ENCODE measurements around the gene TMEM184C. TPM values are rescaled to one million over a fixed set of nuclear protein-coding genes. Genes with fewer than 3 reads are reported as not detected.

Gene TMEM184C
- total RNA-seq, 2 experiments from 2014 or later = 15.8 to 17.6 TPM

DNA sequence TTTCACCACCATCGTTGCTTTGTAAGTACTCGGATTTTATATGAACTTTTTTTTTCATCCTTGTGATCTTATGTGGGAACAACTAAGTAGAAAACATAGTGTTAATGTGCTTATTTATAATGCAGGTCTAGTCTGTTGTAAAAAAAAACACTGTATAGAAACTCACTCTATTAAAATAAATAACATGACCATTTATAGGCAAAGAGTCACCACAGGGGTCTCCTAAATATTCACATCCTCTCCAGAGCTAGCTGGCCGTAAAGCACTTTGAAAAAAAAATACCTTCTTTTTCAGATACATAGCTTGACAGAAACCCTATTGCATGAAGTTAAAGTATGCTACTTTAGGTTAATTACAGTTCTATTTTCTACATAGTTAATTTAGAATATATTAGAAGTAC is 11.2 kb downstream of the TMEM184C start:
- TF ChIP-seq, protein P1, sequence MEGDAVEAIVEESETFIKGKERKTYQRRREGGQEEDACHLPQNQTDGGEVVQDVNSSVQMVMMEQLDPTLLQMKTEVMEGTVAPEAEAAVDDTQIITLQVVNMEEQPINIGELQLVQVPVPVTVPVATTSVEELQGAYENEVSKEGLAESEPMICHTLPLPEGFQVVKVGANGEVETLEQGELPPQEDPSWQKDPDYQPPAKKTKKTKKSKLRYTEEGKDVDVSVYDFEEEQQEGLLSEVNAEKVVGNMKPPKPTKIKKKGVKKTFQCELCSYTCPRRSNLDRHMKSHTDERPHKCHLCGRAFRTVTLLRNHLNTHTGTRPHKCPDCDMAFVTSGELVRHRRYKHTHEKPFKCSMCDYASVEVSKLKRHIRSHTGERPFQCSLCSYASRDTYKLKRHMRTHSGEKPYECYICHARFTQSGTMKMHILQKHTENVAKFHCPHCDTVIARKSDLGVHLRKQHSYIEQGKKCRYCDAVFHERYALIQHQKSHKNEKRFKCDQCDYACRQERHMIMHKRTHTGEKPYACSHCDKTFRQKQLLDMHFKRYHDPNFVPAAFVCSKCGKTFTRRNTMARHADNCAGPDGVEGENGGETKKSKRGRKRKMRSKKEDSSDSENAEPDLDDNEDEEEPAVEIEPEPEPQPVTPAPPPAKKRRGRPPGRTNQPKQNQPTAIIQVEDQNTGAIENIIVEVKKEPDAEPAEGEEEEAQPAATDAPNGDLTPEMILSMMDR (conservative IDR thresholded peaks at IDR 0.05; ENCODE audit: low read length) = no peak
- no peak for TF ChIP-seq EZH2phosphoT487 (IDR thresholded peaks at IDR 0.05; ENCODE audit: borderline replicate concordance, low read depth, low read length)
- no TSS peak for BruUV-seq (replicated peaks)
- CTCF ChIA-PET (ENCODE audit: unreplicated experiment) = no interaction called here

DNA sequence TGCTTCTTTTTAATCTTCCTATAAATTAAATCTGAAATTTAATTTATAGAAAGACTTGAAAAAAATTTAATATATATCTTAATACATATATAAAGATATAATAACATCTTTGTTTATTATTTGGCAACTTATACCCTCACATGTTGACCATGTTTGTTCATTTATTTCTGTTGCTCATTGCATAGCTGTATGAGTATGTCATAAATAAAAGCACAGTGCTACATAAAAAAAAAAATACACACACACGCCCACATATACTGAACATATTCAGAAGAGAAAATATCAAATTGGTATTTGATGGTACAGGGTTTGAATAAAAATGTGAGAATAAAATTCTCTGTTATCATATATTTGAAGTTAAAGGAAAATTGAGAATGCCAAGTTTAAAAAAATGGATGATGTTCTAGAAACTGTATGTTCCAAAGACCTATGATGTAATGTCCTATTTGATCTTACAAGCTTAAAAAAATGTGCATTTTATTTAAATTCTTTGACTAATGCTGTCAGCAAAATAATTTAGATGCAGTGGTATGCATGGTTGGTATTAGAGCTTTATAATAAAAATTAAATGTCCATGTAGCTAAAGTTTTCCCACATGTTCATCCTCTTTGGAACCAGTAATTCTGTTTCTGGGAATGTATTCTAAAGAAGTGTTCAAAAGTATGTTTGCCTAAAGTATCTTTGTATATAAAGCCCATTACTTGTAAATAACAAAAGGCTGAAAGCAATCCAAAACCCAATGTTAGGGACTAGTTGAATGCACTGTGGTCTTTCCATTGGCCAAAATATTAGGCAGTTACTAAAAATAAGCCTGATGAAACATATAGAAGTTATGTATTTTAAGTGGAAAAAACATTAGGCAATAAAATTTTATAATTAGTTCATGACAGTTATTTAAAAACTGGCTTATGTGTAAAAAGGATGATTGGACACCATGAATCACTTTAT is 12.9 kb downstream of the TMEM184C start:
- ChIA-PET CTCF (ENCODE audit: unreplicated experiment) (no interaction called here), POLR2A (interaction anchor here (0.6 to 3.4 kb wide), 6 partner anchors 9 to 1705 kb away, joined by 3 to 17 read pairs (median 4); partner anchors contain the start of gene TMEM184C)
- peaks cover 96% of the 10 kb centered on the region for H3K36me3 ChIP-seq (ENCODE audit: insufficient read depth, low read length)
- H3K4me3 ChIP-seq (ENCODE audit: low read depth, low read length, poor library complexity, severe bottlenecking) = no peak overlapping the region
- no peak overlapping the region for H3K4me2 ChIP-seq (ENCODE audit: low read length)
- H4K20me1 ChIP-seq (ENCODE audit: insufficient read depth, low read length) = no peaks in the 10 kb centered on the region
- H3K9me2 ChIP-seq (ENCODE audit: insufficient read depth, low read length) = no peaks in the 10 kb centered on the region; the same call in 1 of the 2 replicates
- H3K9me3 ChIP-seq (ENCODE audit: low read length) = no peaks in the 10 kb centered on the region
- no peak overlapping the region for H3K27ac ChIP-seq (ENCODE audit: low read depth, low read length, poor library complexity, severe bottlenecking)
- no peaks in the 10 kb centered on the region for H3K79me2 ChIP-seq (ENCODE audit: insufficient read depth, low read depth, low read length)
- BruUV-seq (replicated peaks) = no TSS peak
- no peak for DNase-seq (ENCODE audit: low spot score)
- no peaks in the 10 kb centered on the region for H3K4me1 ChIP-seq (ENCODE audit: insufficient read depth, low read length, poor library complexity, severe bottlenecking)
- no peak overlapping the region for H2AFZ ChIP-seq (ENCODE audit: low read length)
- intact Hi-C loops (cut with micrococcal nuclease; ENCODE audit: unreplicated experiment) = no loop called here
- TF ChIP-seq EZH2phosphoT487 (IDR thresholded peaks at IDR 0.05; ENCODE audit: borderline replicate concordance, low read depth, low read length) = no peak
- TF ChIP-seq, protein P1 (conservative IDR thresholded peaks at IDR 0.05; ENCODE audit: low read length) = no peak

More for the DNA sequence above, 11.2 kb downstream of the TMEM184C start:
- intact Hi-C loops (cut with micrococcal nuclease; ENCODE audit: unreplicated experiment) = no loop called here
- POLR2A ChIA-PET = interaction anchor here (1.1 to 3.4 kb wide), 2 partner anchors 11 to 31 kb away, joined by 3 to 17 read pairs; partner anchors contain the start of gene TMEM184C
- no peaks in the 10 kb centered on the region for H4K20me1 ChIP-seq (ENCODE audit: insufficient read depth, low read length)
- no peak overlapping the region for H2AFZ ChIP-seq (ENCODE audit: low read length)
- H3K9me3 ChIP-seq (ENCODE audit: low read length) = no peaks in the 10 kb centered on the region
- no peaks in the 10 kb centered on the region for H3K79me2 ChIP-seq (ENCODE audit: insufficient read depth, low read depth, low read length)
- no peak overlapping the region for H3K27ac ChIP-seq (ENCODE audit: low read depth, low read length, poor library complexity, severe bottlenecking)
- H3K36me3 ChIP-seq (ENCODE audit: insufficient read depth, low read length) = peaks cover 94% of the 10 kb centered on the region
- H3K9me2 ChIP-seq (ENCODE audit: insufficient read depth, low read length) = no peaks in the 10 kb centered on the region; the same call in 1 of the 2 replicates
- DNase-seq (ENCODE audit: low spot score) = no peak
- no peaks in the 10 kb centered on the region for H3K4me1 ChIP-seq (ENCODE audit: insufficient read depth, low read length, poor library complexity, severe bottlenecking)
- H3K4me2 ChIP-seq (ENCODE audit: low read length) = no peak overlapping the region
- no peak overlapping the region for H3K4me3 ChIP-seq (ENCODE audit: low read depth, low read length, poor library complexity, severe bottlenecking)

Data from OCI-LY7 (cell line).